ENCODE data around the gene ATF7IP2.
"Not testable (repeated sequence)": the region's sequence is repeated elsewhere in the genome, so short reads cannot be mapped to it uniquely, and the experiment has no call there.

DNA sequence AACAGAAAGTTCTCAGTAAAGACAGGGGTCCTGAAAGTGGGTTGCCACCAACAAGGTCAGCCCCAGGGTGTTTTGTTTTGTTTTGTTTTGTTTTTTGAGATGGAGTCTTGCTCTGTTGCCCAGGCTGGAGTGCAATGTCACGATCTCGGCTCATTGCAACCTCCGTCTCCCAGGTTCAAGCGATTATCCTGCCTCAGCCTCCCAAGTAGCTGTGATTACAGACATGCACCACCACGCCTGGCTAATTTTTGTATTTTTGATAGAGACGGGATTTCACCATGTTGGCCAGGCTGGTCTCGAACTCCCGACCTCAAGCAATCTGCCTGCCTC, 24.1 kb upstream of the ATF7IP2 start:
- TF ChIP-seq SP1 (IDR thresholded peaks at IDR 0.05); TARDBP (IDR thresholded peaks at IDR 0.05); FOXA1 (IDR thresholded peaks at IDR 0.05); BHLHE40 (IDR thresholded peaks at IDR 0.05; ENCODE audit: borderline replicate concordance); FOXM1 (IDR thresholded peaks at IDR 0.05; ENCODE audit: borderline replicate concordance); SUZ12 (IDR thresholded peaks at IDR 0.05); LEF1 (IDR thresholded peaks at IDR 0.05; ENCODE audit: borderline replicate concordance); ARNT (IDR thresholded peaks at IDR 0.05): not testable (repeated sequence)

Measured in HEK293T (cell line).